ENCODE measurements around the gene APH1B.
"Not testable (repeated sequence)": the region's sequence is repeated elsewhere in the genome, so short reads cannot be mapped to it uniquely, and the experiment has no call there.

The APH1B gene

DNA sequence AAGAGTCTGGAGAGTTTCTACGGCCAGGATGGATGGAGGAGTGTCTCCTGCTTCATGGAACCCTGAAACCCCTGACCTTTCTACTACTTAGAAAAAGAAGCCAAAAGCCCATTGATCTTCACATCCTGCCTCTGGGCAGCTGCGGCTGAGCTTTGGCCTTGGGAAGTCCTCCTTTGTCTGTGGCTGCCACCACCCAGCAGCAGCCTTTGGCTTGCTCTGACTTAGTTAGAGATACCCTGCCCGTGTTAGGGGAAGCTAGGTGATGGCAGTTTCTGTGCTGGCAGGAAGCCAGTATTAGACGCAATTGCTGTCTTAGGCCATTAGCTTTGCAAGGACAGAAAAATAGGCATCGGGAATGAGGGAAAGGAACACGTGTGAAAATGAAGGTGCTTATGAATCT is 18.8 kb downstream of the APH1B start:
- no peak for DNase-seq (ENCODE audit: low read depth in 2 of 2)

- DNase-seq (ENCODE audit: low read depth in 2 of 2), result no peak
These were observed 22.7 kb downstream of the APH1B start for GRCh38 chr15:63299943-63300575.

DNA sequence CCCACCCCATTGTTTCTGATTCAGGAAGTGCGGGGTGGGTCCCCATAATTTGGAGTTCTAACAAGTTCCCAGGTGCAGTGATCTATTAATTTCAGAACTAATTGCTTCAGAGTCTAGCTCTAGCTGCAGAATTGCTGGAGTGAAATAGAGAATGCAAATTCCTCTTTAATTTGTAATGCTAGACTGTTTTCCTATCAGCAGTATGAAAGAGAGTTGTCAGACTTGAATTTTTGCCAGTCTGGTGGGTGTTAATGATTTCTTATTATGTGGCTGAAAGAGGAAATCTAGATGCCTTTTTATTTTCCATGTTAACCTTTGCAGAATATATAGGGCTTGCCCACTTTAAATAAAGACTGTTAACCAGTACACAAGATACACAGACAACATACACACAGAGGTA is 23.7 kb downstream of the APH1B start:
- no peak for DNase-seq (ENCODE audit: low read depth in 2 of 2)

DNA sequence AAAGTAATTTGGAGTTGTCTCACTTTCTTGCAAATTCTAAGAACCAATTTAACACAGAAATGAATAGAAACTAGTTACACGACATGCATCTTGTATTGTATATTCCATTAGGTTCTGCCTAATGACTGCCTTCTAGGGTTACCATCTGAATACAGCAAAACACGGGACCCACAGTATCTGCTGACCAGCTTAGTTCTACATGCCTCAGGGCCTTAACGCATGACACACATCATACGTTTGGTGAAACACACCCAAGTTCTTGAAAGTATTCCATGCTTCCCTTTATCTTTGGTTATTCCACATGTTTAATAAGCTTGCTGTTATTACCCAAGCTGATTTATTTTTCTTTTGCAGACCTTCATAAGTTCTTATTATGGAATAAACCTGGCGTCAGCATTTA is 27.9 kb downstream of the APH1B start:
- no peak for DNase-seq (ENCODE audit: low read depth in 2 of 2)

DNA sequence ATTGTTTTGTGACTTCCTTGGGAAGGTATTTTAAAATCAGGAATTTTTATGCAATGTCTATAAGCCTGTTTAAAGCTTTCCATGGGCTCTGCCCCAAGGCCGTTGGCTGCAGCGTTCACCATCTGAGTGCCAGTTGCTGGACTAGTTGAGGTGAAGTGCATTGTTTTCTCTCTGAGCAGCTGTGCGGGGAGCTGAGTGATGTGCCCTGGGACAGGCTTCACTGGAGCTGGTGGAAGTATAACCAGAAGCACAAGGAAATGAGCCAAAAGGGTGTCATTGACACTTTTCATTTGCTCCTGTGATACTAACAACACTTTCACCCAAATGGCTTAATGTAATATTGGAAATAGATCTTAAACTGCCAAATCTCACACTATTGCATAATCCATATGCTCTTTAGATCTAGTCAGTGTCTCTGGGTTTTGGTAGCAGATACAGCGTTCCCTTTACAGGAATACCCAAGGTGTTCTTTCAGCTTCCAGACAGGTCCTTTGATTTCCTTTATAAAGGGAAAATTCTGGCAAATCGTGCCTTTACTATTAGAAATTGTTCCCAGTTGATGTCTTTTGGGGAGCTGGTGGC is 29.2 kb downstream of the APH1B start:
- DNase-seq (ENCODE audit: low read depth in 2 of 2), result no peak

GRCh38 chr15:63308491-63308890 is 31.1 kb downstream of the APH1B start:
- DNase-seq (ENCODE audit: low read depth in 2 of 2), result no peak

- DNase-seq (ENCODE audit: low read depth in 2 of 2), result no peak
These were observed 31.5 kb downstream of the APH1B start for GRCh38 chr15:63308947-63309346.

DNA sequence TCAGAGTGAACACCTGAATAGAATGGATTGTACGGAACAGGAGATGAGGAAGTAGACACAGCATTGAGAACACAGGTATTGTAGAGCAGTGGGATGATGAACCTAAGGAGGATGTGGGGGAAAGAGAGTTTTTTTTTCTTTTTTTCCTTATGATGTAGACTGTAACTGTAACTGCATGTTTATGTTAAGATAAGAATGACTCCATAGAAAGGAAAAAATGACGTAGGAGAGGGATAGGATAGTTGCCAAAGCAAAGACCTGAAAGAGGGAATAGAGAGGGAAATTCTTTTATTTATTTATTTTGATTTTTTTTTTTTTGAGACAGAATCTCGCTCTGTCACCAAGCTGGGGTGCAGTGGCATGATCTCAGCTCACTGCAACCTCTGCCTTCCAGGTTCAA is 33.2 kb downstream of the APH1B start:
- no peak for DNase-seq (ENCODE audit: low read depth in 2 of 2)

DNA sequence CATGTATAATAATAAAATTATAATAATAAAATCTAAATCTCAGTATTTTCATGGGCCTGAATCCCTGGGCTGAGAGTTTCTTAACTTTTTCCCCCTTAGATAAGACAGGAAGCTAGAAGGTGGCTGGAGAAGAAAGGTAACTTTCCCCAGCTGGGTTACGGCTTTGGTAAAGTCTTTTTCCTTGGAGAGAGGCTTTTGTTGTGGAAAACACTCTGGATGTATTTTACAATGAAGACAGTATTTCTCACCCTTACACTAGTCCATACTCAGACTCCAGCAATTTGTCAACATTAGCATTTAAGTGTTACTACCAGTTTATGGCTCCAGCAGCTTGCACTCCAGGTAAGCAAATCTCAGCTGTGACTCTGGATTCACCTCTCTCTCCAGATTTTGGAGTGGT is 34.9 kb downstream of the APH1B start:
- DNase-seq (ENCODE audit: low read depth in 2 of 2), result no peak

DNA sequence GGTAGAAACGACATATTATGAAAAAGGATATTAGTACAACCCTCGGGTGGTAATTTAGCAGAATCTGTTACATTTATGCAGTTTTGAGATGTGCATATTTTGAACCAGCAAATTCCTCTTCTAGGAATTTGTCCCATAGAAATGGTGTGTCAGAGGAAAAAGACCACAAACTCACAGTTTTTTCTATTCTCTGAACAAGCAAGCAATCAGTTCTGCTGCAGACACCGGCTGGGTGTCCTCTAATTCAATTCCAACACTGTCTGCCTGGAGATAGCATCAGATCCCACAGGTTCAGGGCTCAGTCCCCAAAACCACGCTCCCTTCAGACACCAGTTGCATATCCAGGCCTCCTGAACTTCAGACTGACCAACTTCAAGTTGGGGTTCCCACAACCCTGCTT is 36.4 kb downstream of the APH1B start:
- DNase-seq (ENCODE audit: low read depth in 2 of 2), result no peak

- no peak for DNase-seq (ENCODE audit: low read depth in 2 of 2)
These were observed 37.0 kb downstream of the APH1B start for GRCh38 chr15:63314409-63314808.

GRCh38 chr15:63318344-63318743 is 40.9 kb downstream of the APH1B start:
- no peak for DNase-seq (ENCODE audit: low read depth in 2 of 2)

GRCh38 chr15:63319065-63319464 is 41.7 kb downstream of the APH1B start:
- no peak for DNase-seq (ENCODE audit: low read depth in 2 of 2)

- DNase-seq (ENCODE audit: low read depth in 2 of 2), result not testable (repeated sequence)
These were observed 43.0 kb downstream of the APH1B start for GRCh38 chr15:63320446-63320845.

DNA sequence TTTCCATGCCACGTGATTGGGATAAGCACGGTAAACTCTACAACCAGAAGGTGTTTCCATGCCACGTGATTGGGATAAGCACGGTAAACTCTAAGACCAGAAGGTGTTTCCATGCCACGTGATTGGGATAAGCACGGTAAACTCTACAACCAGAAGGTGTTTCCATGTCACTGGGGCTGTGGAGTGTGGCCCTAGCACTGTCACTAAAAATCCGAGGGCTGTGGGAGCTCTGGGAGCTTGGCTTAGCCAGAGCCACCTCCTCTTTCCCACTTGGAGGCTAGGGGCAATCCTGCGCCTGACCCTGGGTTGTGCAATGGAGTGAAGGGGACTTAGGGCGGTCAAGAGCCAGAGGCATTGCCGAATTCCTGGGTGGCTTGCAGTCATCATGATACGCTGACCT is 43.6 kb downstream of the APH1B start:
- DNase-seq (ENCODE audit: low read depth in 2 of 2), result not testable (repeated sequence)

- no peak for DNase-seq (ENCODE audit: low read depth in 2 of 2)
These were observed 44.1 kb downstream of the APH1B start for GRCh38 chr15:63321462-63321861.

GRCh38 chr15:63322541-63322940 is 45.1 kb downstream of the APH1B start:
- DNase-seq (ENCODE audit: low read depth in 2 of 2), result no peak

- no peak for DNase-seq (ENCODE audit: low read depth in 2 of 2)
These were observed 46.6 kb downstream of the APH1B start for GRCh38 chr15:63323798-63324563.

DNA sequence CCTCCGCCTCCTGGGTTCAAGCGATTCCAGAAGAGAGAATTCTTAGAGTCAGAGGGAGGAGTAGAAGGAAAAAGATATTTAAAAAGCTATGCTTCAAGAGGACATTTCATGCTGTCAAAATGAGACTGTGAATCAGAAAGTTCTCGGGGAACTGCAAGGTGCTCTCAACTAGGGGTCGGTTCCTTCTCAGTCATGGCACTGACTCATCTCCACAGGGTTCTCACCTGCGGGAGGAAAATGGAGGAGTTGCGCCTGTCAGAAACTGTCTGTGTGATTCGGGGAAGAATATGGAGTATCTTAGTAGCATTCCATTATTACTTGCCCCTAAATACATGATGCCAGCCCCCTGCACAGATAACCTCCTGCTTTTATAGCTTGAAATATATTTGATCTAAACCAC is 47.4 kb downstream of the APH1B start:
- no peak for DNase-seq (ENCODE audit: low read depth in 2 of 2)

GRCh38 chr15:63327648-63328421 is 50.4 kb downstream of the APH1B start:
- DNase-seq (ENCODE audit: low read depth in 2 of 2), result no peak

GRCh38 chr15:63329567-63330350 is 52.4 kb downstream of the APH1B start:
- DNase-seq (ENCODE audit: low read depth in 2 of 2), result no peak

DNA sequence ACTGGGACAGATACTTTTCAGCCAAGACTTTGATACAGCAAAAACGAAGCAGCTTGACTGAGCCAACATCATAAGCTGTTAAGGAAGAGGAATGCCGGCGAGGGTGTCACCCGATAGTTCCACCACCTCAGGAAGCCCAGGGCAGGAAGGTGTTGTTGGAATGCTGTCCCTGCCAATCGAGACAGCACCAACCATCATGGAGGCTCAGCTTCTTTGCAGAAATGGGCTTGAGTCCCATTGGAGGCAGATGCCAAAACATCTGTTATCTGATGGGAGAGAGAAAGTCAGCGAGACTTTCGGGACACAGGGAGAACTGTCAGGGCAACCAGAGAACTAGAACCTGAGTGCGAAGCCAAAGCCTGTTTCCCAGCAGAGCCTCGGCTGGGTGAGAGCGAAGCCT is 53.5 kb downstream of the APH1B start:
- no peak for DNase-seq (ENCODE audit: low read depth in 2 of 2)
